GM23338 (cell line): ENCODE data around the gene SCN11A.

Experiments
- CREB1 ChIP-seq: fragments of 250-450 bp; sonication (Bioruptor Pico); IDR thresholded peaks from 2 replicates; pipeline ENCODE4 v1.5.0; 2020; ENCODE audit warnings: low read depth, mild to moderate bottlenecking, moderate library complexity
- CTCF ChIP-seq, 2 experiments: fragments of 200-600 bp in 1 of 2; sonication (generic) in 1 of 2; conservative IDR thresholded peaks; 2 replicates each; pipeline versions ENCODE4 v1.5.1 to v1.6.1; 2016 to 2017; ENCODE audit warnings: antibody characterized with exemption in 2 of 2, low read depth in 2 of 2, mild to moderate bottlenecking in 2 of 2, moderate library complexity in 1 of 2
- ETS1 ChIP-seq: IDR thresholded peaks from 2 replicates; pipeline ENCODE4 v1.6.1; 2016; ENCODE audit warnings: antibody characterized with exemption
- EZH2 ChIP-seq: fragments of 200-600 bp; sonication (generic); IDR thresholded peaks from one replicate; pipeline ENCODE4 v1.8.0; 2017; ENCODE audit warnings: antibody characterized with exemption, mild to moderate bottlenecking, low read depth; ENCODE audit not compliant: unreplicated experiment
- EZH2phosphoT487 ChIP-seq: fragments of 200-600 bp; sonication (generic); IDR thresholded peaks from one replicate; pipeline ENCODE4 v1.8.1; 2018; ENCODE audit warnings: antibody characterized with exemption; ENCODE audit not compliant: unreplicated experiment
- JUNB ChIP-seq: IDR thresholded peaks from one replicate; pipeline ENCODE4 v1.6.1; 2016; ENCODE audit warnings: antibody characterized with exemption; ENCODE audit not compliant: unreplicated experiment
- POLR2AphosphoS5 ChIP-seq: IDR thresholded peaks from 2 replicates; pipeline ENCODE4 v1.6.1; 2016; ENCODE audit warnings: antibody characterized with exemption, low read depth
- REST ChIP-seq: IDR thresholded peaks from one replicate; pipeline ENCODE4 v1.6.1; 2018; ENCODE audit warnings: antibody characterized with exemption; ENCODE audit not compliant: unreplicated experiment
- STAT1 ChIP-seq: IDR thresholded peaks from one replicate; pipeline ENCODE4 v1.6.1; 2016; ENCODE audit warnings: antibody characterized with exemption; ENCODE audit not compliant: unreplicated experiment
- ZNF114 ChIP-seq: fragments of 250-450 bp; sonication (Bioruptor Pico); IDR thresholded peaks from 2 replicates; pipeline ENCODE4 v1.5.0; 2020; ENCODE audit warnings: mild to moderate bottlenecking, moderate library complexity
- ZNF331 ChIP-seq: fragments of 250-450 bp; sonication (Bioruptor Pico); IDR thresholded peaks from 2 replicates; pipeline ENCODE4 v1.5.0; 2020; ENCODE audit warnings: low read depth, mild to moderate bottlenecking, moderate library complexity

GRCh38 chr3:39038165-39038564 lies 13.6 kb downstream of the SCN11A start:
- TF ChIP-seq CTCF (conservative IDR thresholded peaks at IDR 0.05; ENCODE audit: low read depth in 2 of 2) (no peak), POLR2AphosphoS5 (no peak), EZH2phosphoT487 (no peak), REST (no peak), EZH2 (no peak), STAT1 (no peak), JUNB (no peak), ZNF331 (CRISPR knock-in tag) (no peak), ZNF114 (no peak), CREB1 (CRISPR knock-in tag) (no peak), ETS1 (no peak)
